Loucy (cell line): Measurements from ENCODE around the gene DMP1.

Experiments used
- H2AFZ ChIP-seq: fragments of 200-600 bp; sonication (generic); 2 replicates; pipeline ENCODE4 v1.6.0; 2016; ENCODE audit warnings: antibody characterized with exemption, mild to moderate bottlenecking, low read length, moderate library complexity
- H3F3A ChIP-seq: fragments of 200-600 bp; 2 replicates; pipeline ENCODE4 v1.6.0; 2016; ENCODE audit warnings: antibody characterized with exemption, low read depth, mild to moderate bottlenecking
- H3K27me3 ChIP-seq: fragments of 200-600 bp; sonication (generic); 2 replicates; pipeline ENCODE4 v1.6.1; 2014; ENCODE audit warnings: low read length, mild to moderate bottlenecking; ENCODE audit not compliant: insufficient read depth, poor library complexity, severe bottlenecking
- H3K36me3 ChIP-seq: fragments of 200-600 bp; sonication (generic); 2 replicates; pipeline ENCODE4 v1.6.1; 2016; ENCODE audit warnings: low read length; ENCODE audit not compliant: insufficient read depth
- H3K4me1 ChIP-seq: fragments of 200-600 bp; sonication (generic); 2 replicates; pipeline ENCODE4 v1.5.1; 2014; ENCODE audit warnings: low read length, mild to moderate bottlenecking; ENCODE audit not compliant: insufficient read depth, poor library complexity, severe bottlenecking
- H3K4me2 ChIP-seq: fragments of 200-600 bp; sonication (generic); 2 replicates; pipeline ENCODE4 v1.6.0; 2014; ENCODE audit warnings: antibody characterized with exemption, low read length, low read depth, mild to moderate bottlenecking; ENCODE audit not compliant: poor library complexity, severe bottlenecking
- H3K4me3 ChIP-seq: fragments of 200-600 bp; sonication (generic); 2 replicates; pipeline ENCODE4 v1.5.1; 2014; ENCODE audit warnings: low read length, mild to moderate bottlenecking, mixed read lengths; ENCODE audit not compliant: poor library complexity, severe bottlenecking
- H3K79me2 ChIP-seq: fragments of 200-600 bp; sonication (generic); 2 replicates; pipeline ENCODE4 v1.6.1; 2014; ENCODE audit warnings: low read length; ENCODE audit not compliant: insufficient read depth
- H3K9ac ChIP-seq: fragments of 200-600 bp; sonication (generic); 2 replicates; pipeline ENCODE4 v1.6.0; 2014; ENCODE audit warnings: mild to moderate bottlenecking, low read depth, low read length, moderate library complexity; ENCODE audit not compliant: poor library complexity, severe bottlenecking
- H3K9me2 ChIP-seq: fragments of 200-600 bp; sonication (generic); replicated peaks from 2 replicates; pipeline ENCODE4 v1.6.1; 2016; ENCODE audit warnings: low read depth, low read length, mixed read lengths
- H3K9me3 ChIP-seq: fragments of 200-600 bp; sonication (generic); 2 replicates; pipeline ENCODE4 v1.6.1; 2014; ENCODE audit warnings: mild to moderate bottlenecking, antibody characterized with exemption, low read length, low read depth; ENCODE audit not compliant: insufficient read depth
- H4K20me1 ChIP-seq: fragments of 200-600 bp; sonication (generic); 2 replicates; pipeline ENCODE4 v1.6.0; 2014; ENCODE audit warnings: antibody characterized with exemption, low read length, mild to moderate bottlenecking; ENCODE audit not compliant: insufficient read depth, poor library complexity, severe bottlenecking
- EZH2phosphoT487 ChIP-seq: fragments of 200-600 bp; IDR thresholded peaks from 2 replicates; pipeline ENCODE4 v1.6.1; 2018; ENCODE audit warnings: antibody characterized with exemption, mild to moderate bottlenecking, moderate library complexity, borderline replicate concordance
- TF ChIP-seq, protein P1 (sequence below): fragments of 200-600 bp; sonication (generic); conservative IDR thresholded peaks from 2 replicates; pipeline ENCODE4 v1.5.1; 2014; ENCODE audit warnings: mild to moderate bottlenecking, antibody characterized with exemption, low read length

Gene DMP1

DNA sequence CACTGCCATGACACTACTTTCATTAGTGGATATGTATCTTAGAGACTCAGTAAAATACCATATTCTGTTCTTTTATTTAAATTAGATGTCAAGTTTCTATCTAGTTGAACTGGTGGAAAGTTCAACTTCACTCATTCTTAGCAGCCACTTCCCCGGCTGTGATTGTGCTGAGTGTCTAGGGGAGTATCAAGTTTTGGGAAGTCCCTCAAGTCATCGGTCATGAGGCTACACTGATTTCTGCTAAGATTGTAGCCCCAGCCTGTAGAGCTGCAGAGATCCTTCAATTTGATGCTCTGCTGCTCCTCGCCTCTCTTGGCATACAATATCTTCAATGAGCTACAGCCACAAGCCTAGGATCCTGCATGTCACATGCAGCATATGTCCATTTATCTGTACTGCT is 53.9 kb downstream of the DMP1 start:
- no peak overlapping the region for H3K9ac ChIP-seq
- H3K4me3 ChIP-seq, result no peak overlapping the region
- no peak for TF ChIP-seq EZH2phosphoT487
- TF ChIP-seq, protein P1, sequence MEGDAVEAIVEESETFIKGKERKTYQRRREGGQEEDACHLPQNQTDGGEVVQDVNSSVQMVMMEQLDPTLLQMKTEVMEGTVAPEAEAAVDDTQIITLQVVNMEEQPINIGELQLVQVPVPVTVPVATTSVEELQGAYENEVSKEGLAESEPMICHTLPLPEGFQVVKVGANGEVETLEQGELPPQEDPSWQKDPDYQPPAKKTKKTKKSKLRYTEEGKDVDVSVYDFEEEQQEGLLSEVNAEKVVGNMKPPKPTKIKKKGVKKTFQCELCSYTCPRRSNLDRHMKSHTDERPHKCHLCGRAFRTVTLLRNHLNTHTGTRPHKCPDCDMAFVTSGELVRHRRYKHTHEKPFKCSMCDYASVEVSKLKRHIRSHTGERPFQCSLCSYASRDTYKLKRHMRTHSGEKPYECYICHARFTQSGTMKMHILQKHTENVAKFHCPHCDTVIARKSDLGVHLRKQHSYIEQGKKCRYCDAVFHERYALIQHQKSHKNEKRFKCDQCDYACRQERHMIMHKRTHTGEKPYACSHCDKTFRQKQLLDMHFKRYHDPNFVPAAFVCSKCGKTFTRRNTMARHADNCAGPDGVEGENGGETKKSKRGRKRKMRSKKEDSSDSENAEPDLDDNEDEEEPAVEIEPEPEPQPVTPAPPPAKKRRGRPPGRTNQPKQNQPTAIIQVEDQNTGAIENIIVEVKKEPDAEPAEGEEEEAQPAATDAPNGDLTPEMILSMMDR, result no peak
- no peaks in the 10 kb centered on the region for H3K9me3 ChIP-seq
- no peak overlapping the region for H2AFZ ChIP-seq
- no peaks in the 10 kb centered on the region for H4K20me1 ChIP-seq
- no peaks in the 10 kb centered on the region for H3K4me1 ChIP-seq
- no peaks in the 10 kb centered on the region for H3K9me2 ChIP-seq
- no peak overlapping the region for H3K4me2 ChIP-seq
- H3F3A ChIP-seq, result no peaks in the 10 kb centered on the region
- no peaks in the 10 kb centered on the region for H3K36me3 ChIP-seq
- H3K27me3 ChIP-seq, result no peaks in the 10 kb centered on the region
- no peaks in the 10 kb centered on the region for H3K79me2 ChIP-seq

DNA sequence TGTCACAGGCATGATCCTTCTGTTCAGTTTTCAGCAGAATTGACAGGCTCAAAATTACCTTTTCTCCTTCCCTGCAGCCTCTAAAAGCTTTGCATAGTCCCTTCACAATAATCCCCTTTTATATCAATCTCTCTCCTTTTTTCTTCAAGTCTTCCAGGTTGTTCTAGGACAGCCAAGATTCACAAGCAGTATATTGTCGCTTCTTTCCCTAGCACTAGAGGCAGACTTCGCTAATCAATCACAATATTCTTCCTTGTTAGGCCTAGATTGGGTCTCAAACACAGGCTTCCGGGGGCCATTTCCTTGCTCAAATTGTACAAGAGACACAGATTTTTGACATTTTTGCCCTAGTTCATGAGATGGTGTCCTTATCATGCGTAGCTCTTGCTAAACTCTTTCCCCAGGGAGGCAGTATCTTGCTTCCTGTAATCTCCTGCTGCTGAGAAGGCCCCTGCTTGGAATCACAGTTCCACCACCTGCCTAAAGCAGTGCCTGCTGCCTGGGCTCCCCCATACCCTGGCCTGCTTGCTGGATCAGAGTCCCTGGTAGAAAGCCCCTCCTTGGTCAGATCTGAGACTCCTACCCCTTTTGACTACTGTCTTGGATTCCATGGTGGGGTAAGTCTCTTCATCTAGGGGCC is 57.3 kb downstream of the DMP1 start:
- no peak overlapping the region for H3K4me3 ChIP-seq
- H3K27me3 ChIP-seq, result no peaks in the 10 kb centered on the region
- no peaks in the 10 kb centered on the region for H3K79me2 ChIP-seq
- H2AFZ ChIP-seq, result no peak overlapping the region
- no peaks in the 10 kb centered on the region for H3K36me3 ChIP-seq
- H3K4me2 ChIP-seq, result no peak overlapping the region
- no peaks in the 10 kb centered on the region for H3K9me2 ChIP-seq
- TF ChIP-seq EZH2phosphoT487, result no peak
- TF ChIP-seq, protein P1, result no peak
- H3F3A ChIP-seq, result no peaks in the 10 kb centered on the region
- no peaks in the 10 kb centered on the region for H4K20me1 ChIP-seq
- no peaks in the 10 kb centered on the region for H3K9me3 ChIP-seq
- no peaks in the 10 kb centered on the region for H3K4me1 ChIP-seq
- H3K9ac ChIP-seq, result no peak overlapping the region
